WTC11 (cell line): ENCODE data around the gene PEAR1. TPM values are rescaled to one million over a fixed set of nuclear protein-coding genes. Genes with fewer than 3 reads are reported as not detected.

Source experiments
- ATAC-seq: fragments of 200-7000 bp; cut with Tn5 transposase; 2 replicates; pipeline ENCODE4 v1.10.0; 2021; ENCODE audit warnings: mild to moderate bottlenecking, moderate library complexity
- CTCF ChIA-PET: fragments of 300-600 bp; sonication (Branson Sonifier 250); formaldehyde crosslinking; loops from one replicate; lab custom pipeline; 2021; ENCODE audit warnings: antibody characterized with exemption; lab: Charles Lee
- POLR2A ChIA-PET: fragments of 350-600 bp; sonication (Branson Sonifier 250); formaldehyde crosslinking; loops from one replicate; lab custom pipeline; 2021; ENCODE audit warnings: antibody characterized with exemption; lab: Charles Lee
- DNase-seq: peaks from one replicate; pipeline ENCODE4 v3.0.0; 2021; ENCODE audit warnings: low spot score
- H3K27ac Mint-ChIP-seq: 2 replicates; pipeline ENCODE4 v1.8.0; 2021; ENCODE audit warnings: mixed read lengths
- H3K27me3 Mint-ChIP-seq: 2 replicates; pipeline ENCODE4 v1.8.0; 2021; ENCODE audit warnings: low read depth, mild to moderate bottlenecking, moderate library complexity, mixed read lengths
- H3K36me3 Mint-ChIP-seq: 2 replicates; pipeline ENCODE4 v1.8.0; 2021; ENCODE audit warnings: mixed read lengths
- H3K4me1 Mint-ChIP-seq: 2 replicates; pipeline ENCODE4 v1.8.0; 2022; ENCODE audit warnings: mixed read lengths
- H3K4me3 Mint-ChIP-seq: 2 replicates; pipeline ENCODE4 v1.8.0; 2021; ENCODE audit warnings: mild to moderate bottlenecking, moderate library complexity, mixed read lengths
- H3K9me3 Mint-ChIP-seq: 2 replicates; pipeline ENCODE4 v1.8.0; 2021; ENCODE audit warnings: mixed read lengths
- CREB1 ChIP-seq: sonication (generic); formaldehyde crosslinking; IDR thresholded peaks from 2 replicates; pipeline ENCODE4 v1.8.0; 2023; ENCODE audit warnings: mild to moderate bottlenecking, missing genetic modification reagents
- CREM ChIP-seq: sonication (generic); formaldehyde crosslinking; IDR thresholded peaks from 2 replicates; pipeline ENCODE4 v1.8.1; 2022; ENCODE audit warnings: mild to moderate bottlenecking, missing genetic modification reagents, moderate library complexity
- JAZF1 ChIP-seq: fragments of 250-450 bp; sonication (Bioruptor Pico); IDR thresholded peaks from 2 replicates; pipeline ENCODE4 v1.9.0; 2021; ENCODE audit warnings: moderate library complexity, mild to moderate bottlenecking, inconsistent platforms
- NFE2L1 ChIP-seq: sonication (generic); formaldehyde crosslinking; IDR thresholded peaks from 2 replicates; pipeline ENCODE4 v1.8.1; 2023; ENCODE audit warnings: missing genetic modification reagents
- NR1H2 ChIP-seq: sonication (generic); formaldehyde crosslinking; IDR thresholded peaks from 2 replicates; pipeline ENCODE4 v1.9.0; 2021; ENCODE audit warnings: mild to moderate bottlenecking, moderate library complexity, missing genetic modification reagents
- NR3C1 ChIP-seq: sonication (generic); formaldehyde crosslinking; conservative IDR thresholded peaks from 2 replicates; pipeline ENCODE4 v1.8.1; 2023; ENCODE audit warnings: low read depth, mild to moderate bottlenecking, missing genetic modification reagents
- SOX15 ChIP-seq: fragments of 250-450 bp; sonication (Bioruptor Pico); IDR thresholded peaks from 2 replicates; pipeline ENCODE4 v1.9.0; 2021; ENCODE audit warnings: mild to moderate bottlenecking
- TEAD1 ChIP-seq: sonication (generic); formaldehyde crosslinking; IDR thresholded peaks from 2 replicates; pipeline ENCODE4 v1.8.0; 2022; ENCODE audit warnings: mild to moderate bottlenecking, missing genetic modification reagents
- TEAD4 ChIP-seq: sonication (generic); formaldehyde crosslinking; IDR thresholded peaks from 2 replicates; pipeline ENCODE4 v1.8.0; 2022; ENCODE audit warnings: mild to moderate bottlenecking, missing genetic modification reagents
- TP53 ChIP-seq: sonication (generic); formaldehyde crosslinking; IDR thresholded peaks from 2 replicates; pipeline ENCODE4 v1.8.1; 2023; ENCODE audit warnings: mild to moderate bottlenecking, missing genetic modification reagents
- ZNF138 ChIP-seq: sonication (generic); formaldehyde crosslinking; conservative IDR thresholded peaks from 2 replicates; pipeline ENCODE4 v1.8.1; 2022; ENCODE audit warnings: mild to moderate bottlenecking, moderate library complexity, missing genetic modification reagents
- ZNF671 ChIP-seq: fragments of 250-450 bp; sonication (Bioruptor Pico); IDR thresholded peaks from 2 replicates; pipeline ENCODE4 v1.8.0; 2021; ENCODE audit warnings: mild to moderate bottlenecking
- total RNA-seq: library from RNA; stranded (reverse); gene quantifications from 3 replicates; pipeline ENCODE4 v1.2.3, GENCODE V29; 2021
- TF ChIP-seq, protein P1 (sequence below): sonication (generic); formaldehyde crosslinking; IDR thresholded peaks from 2 replicates; pipeline ENCODE4 v1.8.0; 2022; ENCODE audit warnings: mild to moderate bottlenecking, missing genetic modification reagents
- TF ChIP-seq, protein P2 (sequence below): sonication (generic); formaldehyde crosslinking; conservative IDR thresholded peaks from 2 replicates; pipeline ENCODE4 v1.8.1; 2023; ENCODE audit warnings: mild to moderate bottlenecking, low read depth, missing genetic modification reagents, moderate library complexity
- TF ChIP-seq, protein P3 (sequence below): sonication (generic); formaldehyde crosslinking; IDR thresholded peaks from 2 replicates; pipeline ENCODE4 v1.8.1; 2022; ENCODE audit warnings: low read depth, mild to moderate bottlenecking, moderate library complexity, missing genetic modification reagents, borderline replicate concordance
- TF ChIP-seq, protein P4 (sequence below): fragments of 250-450 bp; sonication (Bioruptor Pico); conservative IDR thresholded peaks from 2 replicates; pipeline ENCODE4 v1.9.0; 2021; ENCODE audit warnings: mild to moderate bottlenecking
- TF ChIP-seq, protein P5 (sequence below): sonication (generic); formaldehyde crosslinking; IDR thresholded peaks from 2 replicates; pipeline ENCODE4 v1.8.0; 2023; ENCODE audit warnings: missing genetic modification reagents
- TF ChIP-seq, protein P6 (sequence below): fragments of 250-450 bp; sonication (Bioruptor Pico); IDR thresholded peaks from 2 replicates; pipeline ENCODE4 v1.8.0; 2021; ENCODE audit warnings: mild to moderate bottlenecking
- TF ChIP-seq, protein P7 (sequence below): sonication (generic); formaldehyde crosslinking; IDR thresholded peaks from 2 replicates; pipeline ENCODE4 v1.8.1; 2023; ENCODE audit warnings: mild to moderate bottlenecking, moderate library complexity, missing genetic modification reagents

Gene PEAR1
- total RNA-seq, 1 experiment from 2014 or later, result 1.6 TPM

DNA sequence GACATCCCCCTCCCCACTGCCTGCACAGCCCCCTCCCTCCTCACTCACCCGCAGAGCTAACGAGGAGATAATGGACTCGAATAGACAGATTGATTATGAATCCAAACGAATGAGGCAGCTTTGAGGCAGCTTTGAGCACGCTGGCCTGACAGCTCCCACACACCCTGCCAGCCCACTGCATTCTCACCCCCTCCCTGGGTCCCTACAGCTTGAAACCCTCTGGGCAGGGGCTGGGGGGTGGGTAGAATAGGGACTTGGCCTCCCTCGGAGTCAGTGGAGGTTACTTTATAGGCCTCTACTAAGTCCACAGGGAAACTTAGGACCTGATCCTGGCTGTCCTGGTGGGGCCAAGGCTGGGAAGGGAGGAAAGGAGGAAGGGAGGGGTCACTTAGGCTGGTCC is 30.9 kb upstream of the PEAR1 start:
- Mint-ChIP-seq H3K27me3 (peaks cover 87% of the 10 kb centered on the region), H3K4me3 (no peak overlapping the region), H3K27ac (no peak overlapping the region)

More for the DNA sequence above, 30.9 kb upstream of the PEAR1 start:
- Mint-ChIP-seq H3K9me3 (no peaks in the 10 kb centered on the region), H3K36me3 (no peaks in the 10 kb centered on the region), H3K4me1 (peaks cover 24% of the 10 kb centered on the region)
- CTCF ChIA-PET, result interaction anchor here (0.6 to 9.9 kb wide), 11 partner anchors 12 to 244 kb away, joined by 3 to 211 read pairs (median 36); partner anchors contain the start of genes HAPLN2 and PEAR1
- TF ChIP-seq, protein P1, sequence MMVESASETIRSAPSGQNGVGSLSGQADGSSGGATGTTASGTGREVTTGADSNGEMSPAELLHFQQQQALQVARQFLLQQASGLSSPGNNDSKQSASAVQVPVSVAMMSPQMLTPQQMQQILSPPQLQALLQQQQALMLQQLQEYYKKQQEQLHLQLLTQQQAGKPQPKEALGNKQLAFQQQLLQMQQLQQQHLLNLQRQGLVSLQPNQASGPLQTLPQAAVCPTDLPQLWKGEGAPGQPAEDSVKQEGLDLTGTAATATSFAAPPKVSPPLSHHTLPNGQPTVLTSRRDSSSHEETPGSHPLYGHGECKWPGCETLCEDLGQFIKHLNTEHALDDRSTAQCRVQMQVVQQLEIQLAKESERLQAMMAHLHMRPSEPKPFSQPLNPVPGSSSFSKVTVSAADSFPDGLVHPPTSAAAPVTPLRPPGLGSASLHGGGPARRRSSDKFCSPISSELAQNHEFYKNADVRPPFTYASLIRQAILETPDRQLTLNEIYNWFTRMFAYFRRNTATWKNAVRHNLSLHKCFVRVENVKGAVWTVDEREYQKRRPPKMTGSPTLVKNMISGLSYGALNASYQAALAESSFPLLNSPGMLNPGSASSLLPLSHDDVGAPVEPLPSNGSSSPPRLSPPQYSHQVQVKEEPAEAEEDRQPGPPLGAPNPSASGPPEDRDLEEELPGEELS, result no peak
- TF ChIP-seq CREB1 (no peak), TEAD4 (CRISPR knock-in tag) (no peak), JAZF1 (CRISPR knock-in tag) (no peak), NR1H2 (CRISPR knock-in tag) (no peak), CREM (CRISPR knock-in tag) (no peak), NR3C1 (no peak), TP53 (CRISPR knock-in tag) (no peak), ZNF671 (CRISPR knock-in tag) (no peak), TEAD1 (no peak), SOX15 (no peak), NFE2L1 (CRISPR knock-in tag) (no peak), ZNF138 (CRISPR knock-in tag) (no peak)
- TF ChIP-seq, protein P2, sequence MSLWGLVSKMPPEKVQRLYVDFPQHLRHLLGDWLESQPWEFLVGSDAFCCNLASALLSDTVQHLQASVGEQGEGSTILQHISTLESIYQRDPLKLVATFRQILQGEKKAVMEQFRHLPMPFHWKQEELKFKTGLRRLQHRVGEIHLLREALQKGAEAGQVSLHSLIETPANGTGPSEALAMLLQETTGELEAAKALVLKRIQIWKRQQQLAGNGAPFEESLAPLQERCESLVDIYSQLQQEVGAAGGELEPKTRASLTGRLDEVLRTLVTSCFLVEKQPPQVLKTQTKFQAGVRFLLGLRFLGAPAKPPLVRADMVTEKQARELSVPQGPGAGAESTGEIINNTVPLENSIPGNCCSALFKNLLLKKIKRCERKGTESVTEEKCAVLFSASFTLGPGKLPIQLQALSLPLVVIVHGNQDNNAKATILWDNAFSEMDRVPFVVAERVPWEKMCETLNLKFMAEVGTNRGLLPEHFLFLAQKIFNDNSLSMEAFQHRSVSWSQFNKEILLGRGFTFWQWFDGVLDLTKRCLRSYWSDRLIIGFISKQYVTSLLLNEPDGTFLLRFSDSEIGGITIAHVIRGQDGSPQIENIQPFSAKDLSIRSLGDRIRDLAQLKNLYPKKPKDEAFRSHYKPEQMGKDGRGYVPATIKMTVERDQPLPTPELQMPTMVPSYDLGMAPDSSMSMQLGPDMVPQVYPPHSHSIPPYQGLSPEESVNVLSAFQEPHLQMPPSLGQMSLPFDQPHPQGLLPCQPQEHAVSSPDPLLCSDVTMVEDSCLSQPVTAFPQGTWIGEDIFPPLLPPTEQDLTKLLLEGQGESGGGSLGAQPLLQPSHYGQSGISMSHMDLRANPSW (CRISPR knock-in tag), result no peak
- TF ChIP-seq, protein P3, sequence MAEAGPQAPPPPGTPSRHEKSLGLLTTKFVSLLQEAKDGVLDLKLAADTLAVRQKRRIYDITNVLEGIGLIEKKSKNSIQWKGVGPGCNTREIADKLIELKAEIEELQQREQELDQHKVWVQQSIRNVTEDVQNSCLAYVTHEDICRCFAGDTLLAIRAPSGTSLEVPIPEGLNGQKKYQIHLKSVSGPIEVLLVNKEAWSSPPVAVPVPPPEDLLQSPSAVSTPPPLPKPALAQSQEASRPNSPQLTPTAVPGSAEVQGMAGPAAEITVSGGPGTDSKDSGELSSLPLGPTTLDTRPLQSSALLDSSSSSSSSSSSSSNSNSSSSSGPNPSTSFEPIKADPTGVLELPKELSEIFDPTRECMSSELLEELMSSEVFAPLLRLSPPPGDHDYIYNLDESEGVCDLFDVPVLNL, result no peak
- TF ChIP-seq, protein P4, sequence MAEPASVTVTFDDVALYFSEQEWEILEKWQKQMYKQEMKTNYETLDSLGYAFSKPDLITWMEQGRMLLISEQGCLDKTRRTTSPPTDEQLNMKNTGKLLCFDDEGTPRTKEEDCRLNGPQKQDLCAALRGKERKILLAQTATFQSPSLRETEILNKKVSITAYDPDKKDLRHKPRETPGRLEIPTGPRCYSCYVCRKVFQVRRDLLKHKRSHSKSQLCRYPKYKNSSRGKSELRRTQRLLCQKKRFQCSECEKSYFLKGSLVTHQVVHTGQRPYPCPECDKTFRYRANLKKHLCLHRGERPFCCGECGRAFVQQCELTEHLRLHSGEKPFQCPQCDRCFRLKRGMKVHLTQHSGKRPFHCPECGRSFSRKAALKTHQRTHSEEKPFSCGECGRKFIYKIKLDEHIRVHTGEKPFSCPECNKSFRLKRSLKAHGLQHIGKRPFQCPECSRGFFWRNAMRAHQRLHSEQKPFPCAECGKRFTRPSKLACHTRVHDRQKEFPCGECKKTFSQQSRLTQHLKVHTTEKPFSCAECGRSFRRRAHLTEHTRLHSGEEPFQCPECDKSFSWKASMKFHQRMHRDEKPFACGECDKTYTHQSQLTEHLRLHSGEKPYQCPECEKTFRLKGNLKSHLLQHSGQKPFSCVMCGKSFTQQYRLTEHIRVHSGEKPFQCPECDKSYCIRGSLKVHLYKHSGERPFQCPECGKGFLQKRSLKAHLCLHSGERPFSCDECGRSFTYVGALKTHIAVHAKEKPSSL (CRISPR knock-in tag), result no peak
- TF ChIP-seq, protein P5, sequence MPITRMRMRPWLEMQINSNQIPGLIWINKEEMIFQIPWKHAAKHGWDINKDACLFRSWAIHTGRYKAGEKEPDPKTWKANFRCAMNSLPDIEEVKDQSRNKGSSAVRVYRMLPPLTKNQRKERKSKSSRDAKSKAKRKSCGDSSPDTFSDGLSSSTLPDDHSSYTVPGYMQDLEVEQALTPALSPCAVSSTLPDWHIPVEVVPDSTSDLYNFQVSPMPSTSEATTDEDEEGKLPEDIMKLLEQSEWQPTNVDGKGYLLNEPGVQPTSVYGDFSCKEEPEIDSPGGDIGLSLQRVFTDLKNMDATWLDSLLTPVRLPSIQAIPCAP (CRISPR knock-in tag), result no peak
- TF ChIP-seq, protein P6, sequence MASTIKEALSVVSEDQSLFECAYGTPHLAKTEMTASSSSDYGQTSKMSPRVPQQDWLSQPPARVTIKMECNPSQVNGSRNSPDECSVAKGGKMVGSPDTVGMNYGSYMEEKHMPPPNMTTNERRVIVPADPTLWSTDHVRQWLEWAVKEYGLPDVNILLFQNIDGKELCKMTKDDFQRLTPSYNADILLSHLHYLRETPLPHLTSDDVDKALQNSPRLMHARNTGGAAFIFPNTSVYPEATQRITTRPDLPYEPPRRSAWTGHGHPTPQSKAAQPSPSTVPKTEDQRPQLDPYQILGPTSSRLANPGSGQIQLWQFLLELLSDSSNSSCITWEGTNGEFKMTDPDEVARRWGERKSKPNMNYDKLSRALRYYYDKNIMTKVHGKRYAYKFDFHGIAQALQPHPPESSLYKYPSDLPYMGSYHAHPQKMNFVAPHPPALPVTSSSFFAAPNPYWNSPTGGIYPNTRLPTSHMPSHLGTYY, result no peak
- TF ChIP-seq, protein P7, sequence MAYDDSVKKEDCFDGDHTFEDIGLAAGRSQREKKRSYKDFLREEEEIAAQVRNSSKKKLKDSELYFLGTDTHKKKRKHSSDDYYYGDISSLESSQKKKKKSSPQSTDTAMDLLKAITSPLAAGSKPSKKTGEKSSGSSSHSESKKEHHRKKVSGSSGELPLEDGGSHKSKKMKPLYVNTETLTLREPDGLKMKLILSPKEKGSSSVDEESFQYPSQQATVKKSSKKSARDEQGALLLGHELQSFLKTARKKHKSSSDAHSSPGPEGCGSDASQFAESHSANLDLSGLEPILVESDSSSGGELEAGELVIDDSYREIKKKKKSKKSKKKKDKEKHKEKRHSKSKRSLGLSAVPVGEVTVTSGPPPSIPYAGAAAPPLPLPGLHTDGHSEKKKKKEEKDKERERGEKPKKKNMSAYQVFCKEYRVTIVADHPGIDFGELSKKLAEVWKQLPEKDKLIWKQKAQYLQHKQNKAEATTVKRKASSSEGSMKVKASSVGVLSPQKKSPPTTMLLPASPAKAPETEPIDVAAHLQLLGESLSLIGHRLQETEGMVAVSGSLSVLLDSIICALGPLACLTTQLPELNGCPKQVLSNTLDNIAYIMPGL (CRISPR knock-in tag), result no peak
- DNase-seq (no peak), ATAC-seq (no peak)
- POLR2A ChIA-PET, result no interaction called here
